IMR-90 (cell line): ENCODE results near the gene KCNQ2. TPM values are rescaled to one million over a fixed set of nuclear protein-coding genes. Genes with fewer than 3 reads are reported as not detected.

Source experiments
- ATAC-seq: fragments of 200-7000 bp; cut with Tn5 transposase; 2 replicates; pipeline ENCODE4 v1.9.1; 2020; ENCODE audit warnings: low read depth, mild to moderate bottlenecking, moderate library complexity
- BruUV-seq: library from RNA; stranded (reverse); fragments of 400-500 nt; replicated peaks from 2 replicates; lab custom pipeline; 2021; lab: Mats Ljungman, UMichigan
- CTCF ChIA-PET: fragments of 300-600 bp; formaldehyde crosslinking; extraction: SDS; loops from one replicate; lab custom pipeline; 2021; ENCODE audit warnings: antibody characterized with exemption; lab: Yijun Ruan, JAX
- POLR2A ChIA-PET: fragments of 300-600 bp; sonication (Branson Sonifier 250); formaldehyde crosslinking; loops from one replicate; lab custom pipeline; 2022; ENCODE audit warnings: antibody characterized with exemption; ENCODE audit not compliant: unreplicated experiment; lab: Charles Lee
- DNase-seq: peaks from one replicate; pipeline ENCODE4 v3.0.0; 2013
- H2AFZ ChIP-seq: replicated peaks from 2 replicates; pipeline ENCODE3; 2013; ENCODE audit warnings: low read length, mild to moderate bottlenecking; ENCODE audit not compliant: poor library complexity
- H2AK5ac ChIP-seq: 2 replicates; pipeline ENCODE4 v1.6.1; 2013; ENCODE audit warnings: low read depth, low read length, inconsistent platforms
- H2AK9ac ChIP-seq: replicated peaks from 2 replicates; pipeline ENCODE3; 2013; ENCODE audit warnings: mild to moderate bottlenecking, low read depth, low read length, moderate library complexity; ENCODE audit not compliant: poor library complexity
- H2BK120ac ChIP-seq: 2 replicates; pipeline ENCODE4 v1.6.1; 2013; ENCODE audit warnings: low read depth, low read length, inconsistent platforms
- H2BK15ac ChIP-seq: 3 replicates; pipeline ENCODE4 v1.6.1; 2013; ENCODE audit warnings: low read depth, low read length, inconsistent platforms
- H2BK20ac ChIP-seq: 2 replicates; pipeline ENCODE4 v1.6.1; 2013; ENCODE audit warnings: low read depth, mild to moderate bottlenecking, inconsistent platforms, low read length, moderate library complexity
- H2BK5ac ChIP-seq: 2 replicates; pipeline ENCODE4 v1.6.1; 2013; ENCODE audit warnings: mild to moderate bottlenecking, low read depth, low read length, inconsistent platforms; ENCODE audit not compliant: poor library complexity, severe bottlenecking
- H3K14ac ChIP-seq: replicated peaks from 2 replicates; pipeline ENCODE4 v1.6.1; 2013; ENCODE audit warnings: low read depth, low read length, inconsistent platforms
- H3K18ac ChIP-seq: 2 replicates; pipeline ENCODE4 v1.6.1; 2013; ENCODE audit warnings: low read depth, low read length, control low read depth
- H3K23ac ChIP-seq: 2 replicates; pipeline ENCODE4 v1.6.1; 2013; ENCODE audit warnings: low read depth, low read length, inconsistent platforms
- H3K27ac ChIP-seq: 2 replicates; pipeline ENCODE4 v1.5.1; 2013; ENCODE audit warnings: mild to moderate bottlenecking, control low read depth, low read length; ENCODE audit not compliant: insufficient read depth
- H3K27me3 ChIP-seq: 2 replicates; pipeline ENCODE4 v1.6.1; 2013; ENCODE audit warnings: low read length; ENCODE audit not compliant: control insufficient read depth, insufficient read depth
- H3K36me3 ChIP-seq: 2 replicates; pipeline ENCODE4 v1.6.1; 2013; ENCODE audit warnings: low read length, mixed read lengths; ENCODE audit not compliant: control insufficient read depth, insufficient read depth
- H3K4ac ChIP-seq: 2 replicates; pipeline ENCODE4 v1.6.1; 2013; ENCODE audit warnings: low read depth, low read length, inconsistent platforms
- H3K4me1 ChIP-seq: 2 replicates; pipeline ENCODE4 v1.6.1; 2013; ENCODE audit warnings: low read length, mixed read lengths; ENCODE audit not compliant: control insufficient read depth, insufficient read depth
- H3K4me2 ChIP-seq: 2 replicates; pipeline ENCODE4 v1.6.1; 2013; ENCODE audit warnings: low read depth, mild to moderate bottlenecking, control low read depth, low read length, moderate library complexity
- H3K4me3 ChIP-seq: 2 replicates; pipeline ENCODE4 v1.5.1; 2013; ENCODE audit warnings: low read depth, mild to moderate bottlenecking, control low read depth, low read length, moderate library complexity; ENCODE audit not compliant: insufficient read depth
- H3K56ac ChIP-seq: 2 replicates; pipeline ENCODE4 v1.6.1; 2013; ENCODE audit warnings: low read length, inconsistent platforms; ENCODE audit not compliant: insufficient read depth; ENCODE audit errors: extremely low read depth
- H3K79me1 ChIP-seq, 2 experiments: 2 replicates each; pipeline ENCODE4 v1.6.1; 2013; ENCODE audit warnings: low read length in 2 of 2, inconsistent platforms in 1 of 2, low read depth in 1 of 2
- H3K9ac ChIP-seq: 2 replicates; pipeline ENCODE4 v1.6.1; 2013; ENCODE audit warnings: low read depth, low read length, control low read depth
- H3K9me1 ChIP-seq: 2 replicates; pipeline ENCODE4 v1.6.1; 2013; ENCODE audit warnings: low read length, inconsistent platforms; ENCODE audit not compliant: insufficient read depth
- H3K9me3 ChIP-seq: 2 replicates; pipeline ENCODE4 v1.6.1; 2013; ENCODE audit warnings: low read length; ENCODE audit not compliant: control insufficient read depth, insufficient read depth
- H4K20me1 ChIP-seq: 2 replicates; pipeline ENCODE4 v1.6.1; 2013; ENCODE audit warnings: low read length, inconsistent platforms; ENCODE audit not compliant: insufficient read depth
- H4K5ac ChIP-seq: 2 replicates; pipeline ENCODE4 v1.6.1; 2013; ENCODE audit warnings: mild to moderate bottlenecking, low read depth, low read length, control low read depth
- H4K8ac ChIP-seq, 2 experiments: 2 replicates each; pipeline ENCODE4 v1.6.1; 2013; ENCODE audit warnings: low read depth in 2 of 2, low read length in 2 of 2, control low read depth in 1 of 2, inconsistent platforms in 1 of 2
- H4K91ac ChIP-seq: 2 replicates; pipeline ENCODE4 v1.6.1; 2013; ENCODE audit warnings: low read depth, low read length, inconsistent platforms; ENCODE audit not compliant: insufficient read depth
- MAFK ChIP-seq: IDR thresholded peaks from 2 replicates; pipeline ENCODE4 v1.6.1; 2012; ENCODE audit warnings: low read depth, low read length, improper control_type of control experiment
- NFE2L2 ChIP-seq: fragments of 150-350 bp; IDR thresholded peaks from 2 replicates; pipeline ENCODE4 v1.6.1; 2016; ENCODE audit warnings: low read depth, mild to moderate bottlenecking, low read length
- RAD21 ChIP-seq: IDR thresholded peaks from 2 replicates; pipeline ENCODE4 v1.6.1; 2012; ENCODE audit warnings: low read length, improper control_type of control experiment
- WGBS, 2 experiments: methylation state at CpG; one replicate each; pipeline versions ENCODE4 v1.1.5 to v1.1.7; 2013; ENCODE audit warnings: missing lambda C conversion rate in 2 of 2; ENCODE audit not compliant: insufficient read length in 1 of 2; ENCODE audit errors: extremely low coverage in 2 of 2; 5-methylcytosine and 5-hydroxymethylcytosine counted together
- dilution Hi-C: fragments of 300-500 bp; cut with HindIII; formaldehyde crosslinking; loops from one replicate; pipeline ENCODE4 v1.14.3; 2018; ENCODE audit warnings: low sequenced_read_pairs; ENCODE audit not compliant: unreplicated experiment
- in situ Hi-C: fragments of 300-500 bp; cut with MboI; formaldehyde crosslinking; loops from 3 replicates; pipeline ENCODE4 v1.14.3; 2019; ENCODE audit warnings: low sequenced_read_pairs, inconsistent platforms, mixed read lengths
- intact Hi-C: fragments of 100-400 bp; cut with micrococcal nuclease; formaldehyde crosslinking; loops from 2 replicates; pipeline ENCODE4 v1.10.0; 2022
- polyA plus RNA-seq, 3 experiments: library from polyadenylated mRNA; depleted of rRNA; stranded (reverse); fragments of >200 nt; gene quantifications; 2 replicates each; pipeline ENCODE4 v1.2.3, GENCODE V29; 2012; ENCODE audit warnings: low replicate concordance in 1 of 3
- total RNA-seq: library from RNA; depleted of rRNA; stranded (reverse); fragments of >200 nt; gene quantifications from 2 replicates; pipeline ENCODE4 v1.2.3, GENCODE V29; 2012

Gene KCNQ2
- total and polyA plus RNA-seq, 2 of the 4 experiments (the other 2 are of a cell fraction) = 0.02 TPM; not detected in 1

DNA sequence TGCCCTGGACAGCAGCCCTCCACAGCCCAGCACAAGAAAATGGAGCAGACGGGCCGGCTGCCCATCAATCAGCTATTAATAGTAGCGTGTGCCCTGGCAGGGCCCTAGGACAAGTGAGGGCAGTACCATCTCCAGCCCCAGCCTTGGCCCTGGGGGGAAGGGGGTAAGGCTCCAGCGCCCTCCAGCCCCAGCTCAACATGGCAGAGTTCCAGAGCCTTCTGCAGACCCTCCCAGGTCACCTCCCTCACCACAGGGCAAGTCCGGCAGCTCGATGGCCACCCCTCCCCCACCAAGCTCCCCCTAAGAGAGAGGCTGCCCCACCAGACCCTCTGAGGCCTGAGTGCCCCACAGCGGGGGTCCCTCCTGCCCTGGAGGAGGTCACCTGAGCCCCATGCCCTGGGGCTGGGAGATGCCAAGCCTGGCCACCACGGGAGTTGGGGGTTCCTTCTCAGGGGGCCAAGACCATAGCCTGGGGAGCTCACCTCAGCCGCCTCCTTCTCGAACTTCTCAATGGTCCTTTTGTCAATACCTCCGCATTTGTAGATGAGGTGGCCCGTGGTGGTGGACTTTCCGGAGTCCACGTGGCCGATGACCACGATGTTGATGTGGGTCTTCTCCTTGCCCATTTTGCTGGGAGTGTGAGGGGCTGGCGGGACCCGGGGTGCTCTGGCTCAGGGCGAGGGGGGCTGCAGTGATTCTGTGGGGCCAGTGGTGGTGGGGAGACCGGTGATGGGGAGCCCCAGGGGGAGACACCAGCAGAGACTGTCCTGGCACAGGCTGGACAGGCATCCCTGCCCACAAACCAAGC, 24.9 kb upstream of the KCNQ2 start (continued):
- no peak for TF ChIP-seq MAFK
- no peak for TF ChIP-seq RAD21

DNA sequence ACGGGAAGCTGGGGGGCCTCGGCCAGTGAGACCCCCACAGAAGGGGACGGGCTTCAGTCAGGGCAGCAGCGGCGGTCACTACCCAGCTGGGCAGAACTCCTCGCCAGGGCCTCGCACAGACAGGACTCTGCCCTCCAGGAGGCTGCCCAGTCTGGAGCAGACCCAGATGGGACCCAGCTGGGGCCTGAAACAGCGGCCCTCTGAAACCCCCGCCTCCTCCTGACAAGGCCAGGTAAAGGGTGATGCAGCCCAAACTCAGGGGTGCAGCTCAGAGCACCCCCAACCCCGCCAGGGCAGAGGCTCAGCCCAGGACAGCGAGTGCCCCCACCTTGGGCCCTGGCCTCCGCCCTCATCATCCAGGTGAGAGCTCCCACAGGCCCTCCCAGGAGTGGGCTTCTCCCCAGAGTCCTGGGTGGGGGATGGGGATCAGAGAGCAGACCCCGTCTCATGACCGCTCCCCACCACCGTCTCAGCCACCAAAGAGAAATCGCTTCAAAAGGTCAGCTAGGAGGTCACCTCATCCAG, 24.2 kb upstream of the KCNQ2 start:
- Histone ChIP-seq H3K18ac (no peak overlapping the region), H3K36me3 (no peaks in the 10 kb centered on the region), H3K9me1 (no peaks in the 10 kb centered on the region), H3K4me2 (no peak overlapping the region; the same call in 1 of the 2 replicates), H3K27ac (no peak overlapping the region), H2AFZ (peak overlapping the region; percentile 82), H2BK15ac (no peak overlapping the region), H3K27me3 (peaks cover 15% of the 10 kb centered on the region), H2BK120ac (no peak overlapping the region), H3K79me1 (no peaks in the 10 kb centered on the region), H2AK9ac (no peak overlapping the region), H3K14ac (no peak overlapping the region), H3K4me1 (0 out of 2 replicates have a peak, but pooled peaks cover 3% of the 10 kb centered on the region), H4K20me1 (peaks cover 4% of the 10 kb centered on the region), H4K8ac (no peak overlapping the region), H2BK5ac (no peak overlapping the region), H3K9me3 (no peaks in the 10 kb centered on the region), H4K5ac (no peak overlapping the region), H3K56ac (no peak overlapping the region), H2AK5ac (no peak overlapping the region), H3K9ac (no peak overlapping the region), H2BK20ac (no peak overlapping the region), H3K23ac (no peak overlapping the region), H4K91ac (no peak overlapping the region), H3K4ac (no peak overlapping the region), H3K4me3 (no peak overlapping the region)
- ChIA-PET POLR2A (interaction anchor here (0.8 kb wide), 1 partner anchor 24 kb away, joined by 3 read pairs; the partner anchor contains the start of gene PPDPF), CTCF (interaction anchor here (0.6 to 1.2 kb wide), 4 partner anchors 15 to 31 kb away, joined by 3 to 5 read pairs (median 4); partner anchors contain the start of gene PPDPF)
- WGBS, 2 experiments = 55% methylated on average over 4 of the region's 16 CpGs; no CpG with 5 or more reads in 1 of the 2 experiments
- dilution Hi-C loops (no loop called here), in situ Hi-C loops (no loop called here), intact Hi-C loops (no loop called here)
- BruUV-seq = no TSS peak
- DNase-seq = no peak
- ATAC-seq = peak; percentile 24
- TF ChIP-seq NFE2L2 = no peak
